H1 (cell line): Measurements from ENCODE around the gene ZNF575. TPM values are rescaled to one million over a fixed set of nuclear protein-coding genes. Genes with fewer than 3 reads are reported as not detected.

ENCODE experiments used
- CTCF ChIA-PET: fragments of 300-600 bp; sonication (Branson Sonifier 250); formaldehyde crosslinking; loops from one replicate; lab custom pipeline; 2021; ENCODE audit not compliant: partially characterized antibody; lab: Charles Lee
- POLR2A ChIA-PET: fragments of 300-600 bp; sonication (Branson Sonifier 250); formaldehyde crosslinking; loops from one replicate; lab custom pipeline; 2021; ENCODE audit warnings: inconsistent platforms; ENCODE audit not compliant: partially characterized antibody; lab: Charles Lee
- DNase-seq, 2 experiments: peaks; one replicate each; pipeline versions ENCODE4 v3.0.0 to v3.0.0-alpha.2; 2010 to 2022; ENCODE audit warnings: low spot score in 2 of 2, low read depth in 1 of 2, mixed read lengths in 1 of 2
- FAIRE-seq: peaks from 2 replicates; lab custom pipeline; 2011; peaks lifted over from hg19 to GRCh38; lab: Jason Lieb, UNC
- H2AFZ ChIP-seq: 2 replicates; pipeline ENCODE4 v1.8.1; 2012; ENCODE audit warnings: low read length, inconsistent platforms
- H2AK5ac ChIP-seq: 2 replicates; pipeline ENCODE4 v1.6.1; 2013; ENCODE audit warnings: low read depth, low read length
- H2BK120ac ChIP-seq: replicated peaks from 2 replicates; pipeline ENCODE3; 2013; ENCODE audit warnings: low read depth, low read length, inconsistent platforms
- H2BK12ac ChIP-seq: 2 replicates; pipeline ENCODE4 v1.6.1; 2013; ENCODE audit warnings: low read depth, low read length
- H2BK15ac ChIP-seq: 2 replicates; pipeline ENCODE4 v1.6.1; 2013; ENCODE audit warnings: low read length
- H2BK20ac ChIP-seq: 2 replicates; pipeline ENCODE4 v1.6.1; 2013; ENCODE audit warnings: low read length
- H2BK5ac ChIP-seq: 2 replicates; pipeline ENCODE4 v1.6.1; 2013; ENCODE audit warnings: low read depth, low read length
- H3K14ac ChIP-seq: 2 replicates; pipeline ENCODE4 v1.6.1; 2013; ENCODE audit warnings: inconsistent platforms; ENCODE audit not compliant: insufficient read length
- H3K18ac ChIP-seq: 2 replicates; pipeline ENCODE4 v1.6.1; 2013; ENCODE audit warnings: low read length; ENCODE audit errors: extremely low read depth
- H3K23ac ChIP-seq: 2 replicates; pipeline ENCODE4 v1.6.1; 2013; ENCODE audit warnings: inconsistent platforms; ENCODE audit not compliant: insufficient read length
- H3K23me2 ChIP-seq: 2 replicates; pipeline ENCODE4 v1.6.1; 2013; ENCODE audit warnings: low read depth, low read length
- H3K27ac ChIP-seq: 2 replicates; pipeline ENCODE4 v1.6.1; 2011; ENCODE audit warnings: low read depth, low read length, inconsistent platforms
- H3K27me3 ChIP-seq, 4 experiments: replicated peaks in 1 of 4; 1 replicate in 1 of 4; 2 replicates in 3 of 4; pipeline versions ENCODE4 v1.6.1 to v1.8.1; 2011 to 2013; ENCODE audit warnings: low read length in 3 of 4, mild to moderate bottlenecking in 3 of 4, inconsistent platforms in 2 of 4, mixed read lengths in 2 of 4, moderate library complexity in 1 of 4; ENCODE audit not compliant: control insufficient read depth in 3 of 4, insufficient read depth in 3 of 4; ENCODE audit errors: extremely low read depth in 1 of 4
- H3K36me3 ChIP-seq, 4 experiments: 2 replicates each; pipeline versions ENCODE4 v1.6.1 to v1.8.1; 2011 to 2013; ENCODE audit warnings: mild to moderate bottlenecking in 4 of 4, low read length in 3 of 4, moderate library complexity in 2 of 4, control low read depth in 1 of 4, inconsistent platforms in 1 of 4; ENCODE audit not compliant: insufficient read depth in 4 of 4, control insufficient read depth in 2 of 4
- H3K4ac ChIP-seq: replicated peaks from 2 replicates; pipeline ENCODE3; 2013; ENCODE audit warnings: low read length, low read depth, mixed read lengths, inconsistent platforms; ENCODE audit not compliant: insufficient read length
- H3K4me1 ChIP-seq, 4 experiments: replicated peaks in 1 of 4; 1 replicate in 1 of 4; 2 replicates in 3 of 4; pipeline versions ENCODE4 v1.6.1 to v1.8.1; 2011 to 2013; ENCODE audit warnings: low read length in 3 of 4, inconsistent platforms in 2 of 4, mixed read lengths in 1 of 4; ENCODE audit not compliant: insufficient read depth in 4 of 4, control insufficient read depth in 3 of 4
- H3K4me2 ChIP-seq, 2 experiments: 2 replicates each; pipeline versions ENCODE4 v1.6.1 to v1.8.1; 2011 to 2013; ENCODE audit warnings: low read depth in 2 of 2, low read length in 2 of 2, control low read depth in 1 of 2, inconsistent platforms in 1 of 2, mild to moderate bottlenecking in 1 of 2; ENCODE audit not compliant: insufficient read depth in 1 of 2
- H3K4me3 ChIP-seq, 4 experiments: fragments of 200-600, 300-600 bp in 1 of 4; sonication (generic), shearing (Covaris generic), sonication (Bioruptor Twin) in 1 of 4; 2 replicates each; pipeline versions ENCODE4 v1.5.1 to v1.8.1; 2011 to 2016; ENCODE audit warnings: low read length in 4 of 4, low read depth in 3 of 4, control low read depth in 2 of 4, inconsistent platforms in 2 of 4, mild to moderate bottlenecking in 2 of 4, mixed read lengths in 1 of 4, moderate library complexity in 1 of 4; ENCODE audit not compliant: insufficient read depth in 2 of 4; ENCODE audit errors: extremely low read depth in 1 of 4
- H3K56ac ChIP-seq: replicated peaks from 2 replicates; pipeline ENCODE3; 2013; ENCODE audit warnings: low read depth, mild to moderate bottlenecking, mixed read lengths, low read length, inconsistent platforms; ENCODE audit not compliant: insufficient read length
- H3K79me1 ChIP-seq: 2 replicates; pipeline ENCODE4 v1.6.1; 2013; ENCODE audit warnings: low read depth, low read length, control low read depth
- H3K79me2 ChIP-seq, 2 experiments: 2 replicates each; pipeline versions ENCODE4 v1.6.1 to v1.8.1; 2012 to 2013; ENCODE audit warnings: low read length in 2 of 2, mild to moderate bottlenecking in 2 of 2, inconsistent platforms in 1 of 2; ENCODE audit not compliant: insufficient read depth in 2 of 2, control insufficient read depth in 1 of 2
- H3K9ac ChIP-seq, 4 experiments: replicated peaks in 1 of 4; 1 replicate in 1 of 4; 2 replicates in 3 of 4; pipeline versions ENCODE4 v1.6.1 to v1.8.1; 2011 to 2013; ENCODE audit warnings: low read depth in 3 of 4, low read length in 3 of 4, control low read depth in 2 of 4, mild to moderate bottlenecking in 2 of 4, moderate library complexity in 2 of 4, inconsistent platforms in 1 of 4; ENCODE audit errors: extremely low read depth in 1 of 4
- H3K9me3 ChIP-seq, 2 experiments: 2 replicates each; pipeline versions ENCODE4 v1.6.1 to v1.8.1; 2012 to 2013; ENCODE audit warnings: mild to moderate bottlenecking in 2 of 2, moderate library complexity in 2 of 2, control low read depth in 1 of 2, inconsistent platforms in 1 of 2, low read depth in 1 of 2, low read length in 1 of 2, mixed read lengths in 1 of 2; ENCODE audit not compliant: insufficient read depth in 2 of 2
- H4K20me1 ChIP-seq, 2 experiments: replicated peaks in 1 of 2; 2 replicates each; pipeline versions ENCODE3 to v1.8.1; 2011 to 2013; ENCODE audit warnings: inconsistent platforms in 2 of 2, low read length in 2 of 2, mild to moderate bottlenecking in 1 of 2; ENCODE audit not compliant: insufficient read depth in 2 of 2, control insufficient read depth in 1 of 2
- H4K5ac ChIP-seq: 2 replicates; pipeline ENCODE4 v1.6.1; 2013; ENCODE audit warnings: low read length, low read depth, mixed read lengths, inconsistent platforms; ENCODE audit not compliant: insufficient read length
- H4K8ac ChIP-seq: 2 replicates; pipeline ENCODE4 v1.8.0; 2013; ENCODE audit warnings: mild to moderate bottlenecking, moderate library complexity, low read length, inconsistent platforms; ENCODE audit not compliant: insufficient read depth; ENCODE audit errors: extremely low read depth
- H4K91ac ChIP-seq: replicated peaks from 2 replicates; pipeline ENCODE3; 2013; ENCODE audit warnings: low read length, mixed read lengths, inconsistent platforms; ENCODE audit not compliant: insufficient read length
- ASH2L ChIP-seq: fragments of 200-600, 300-600 bp; sonication (generic); IDR thresholded peaks from one replicate; pipeline ENCODE4 v1.7.1; 2017; ENCODE audit warnings: low read length
- BRCA1 ChIP-seq: IDR thresholded peaks from 2 replicates; pipeline ENCODE4 v1.6.1; 2012; ENCODE audit warnings: low read depth, low read length, improper control_type of control experiment
- CBX8 ChIP-seq: fragments of 300-800, 300-1000 bp; sonication (generic); IDR thresholded peaks from 2 replicates; pipeline ENCODE4 v1.7.1; 2016; ENCODE audit warnings: low read depth, low read length, borderline replicate concordance
- CREB1 ChIP-seq: IDR thresholded peaks from 2 replicates; pipeline ENCODE4 v1.6.1; 2012; ENCODE audit warnings: inconsistent platforms
- HDAC6 ChIP-seq: IDR thresholded peaks from one replicate; pipeline ENCODE4 v1.7.1; 2012; ENCODE audit warnings: low read depth, mild to moderate bottlenecking, inconsistent platforms, low read length, moderate library complexity
- JUN ChIP-seq: IDR thresholded peaks from 2 replicates; pipeline ENCODE4 v1.6.1; 2011; ENCODE audit warnings: low read depth, mild to moderate bottlenecking, improper control_type of control experiment, low read length
- JUND ChIP-seq: IDR thresholded peaks from 2 replicates; pipeline ENCODE4 v1.6.1; 2011; ENCODE audit warnings: mild to moderate bottlenecking, improper control_type of control experiment, low read length
- MAFK ChIP-seq: IDR thresholded peaks from 2 replicates; pipeline ENCODE4 v1.6.1; 2012; ENCODE audit warnings: low read depth, mild to moderate bottlenecking, improper control_type of control experiment, low read length
- RXRA ChIP-seq: IDR thresholded peaks from 2 replicates; pipeline ENCODE4 v1.6.1; 2011; ENCODE audit warnings: low read depth, mild to moderate bottlenecking, low read length, moderate library complexity; ENCODE audit not compliant: insufficient read depth
- SAP30 ChIP-seq: fragments of 300-600 bp; sonication (generic); IDR thresholded peaks from 2 replicates; pipeline ENCODE4 v1.7.1; 2012; ENCODE audit warnings: low read length, moderate library complexity, mild to moderate bottlenecking, inconsistent platforms; ENCODE audit not compliant: insufficient read depth, insufficient replicate concordance
- SIN3A ChIP-seq, 2 experiments: IDR thresholded peaks in 1 of 2; conservative IDR thresholded peaks in 1 of 2; 2 replicates each; pipeline ENCODE4 v1.6.1; 2011 to 2012; ENCODE audit warnings: low read length in 2 of 2, improper control_type of control experiment in 1 of 2, low read depth in 1 of 2, mild to moderate bottlenecking in 1 of 2
- TCF12 ChIP-seq: IDR thresholded peaks from 2 replicates; pipeline ENCODE4 v1.6.1; 2011; ENCODE audit warnings: low read depth, mild to moderate bottlenecking, low read length
- ZNF274 ChIP-seq: IDR thresholded peaks from 2 replicates; pipeline ENCODE4 v1.7.0; 2012; ENCODE audit warnings: low read length, borderline replicate concordance; ENCODE audit errors: extremely low read depth
- WGBS, 2 experiments: shearing (Covaris generic) in 1 of 2; methylation state at CpG; one replicate each; pipeline versions ENCODE4 v1.1.6 to v1.1.7; 2013 to 2015; ENCODE audit warnings: low lambda C conversion rate in 2 of 2, mixed read lengths in 2 of 2, inconsistent platforms in 1 of 2, low coverage in 1 of 2, missing lambda C conversion rate in 1 of 2; ENCODE audit not compliant: insufficient replicate concordance in 2 of 2, insufficient coverage in 1 of 2, insufficient read length in 1 of 2; ENCODE audit errors: extremely low coverage in 1 of 2, missing lambda C conversion rate in 1 of 2; 5-methylcytosine and 5-hydroxymethylcytosine counted together
- polyA plus RNA-seq, 7 experiments: library from polyadenylated mRNA; depleted of rRNA in 3 of 7; stranded (reverse) in 5 of 7; unstranded in 2 of 7; fragments of >200 nt in 5 of 7; fragments of 200-250 nt in 2 of 7; gene quantifications; 1 replicate in 5 of 7; 2 replicates in 1 of 7; 4 replicates in 1 of 7; pipeline versions ENCODE4 v1.2.1 to v1.2.3, GENCODE V29; 2011 to 2013; ENCODE audit warnings: missing spikeins in 2 of 7, mixed read lengths in 2 of 7
- total RNA-seq: library from RNA; stranded (reverse); fragmentation: NEBNext Ultra II Directional; extraction: Animal tissue kit (Norgen Biotek cat#: 25700); gene quantifications from 2 replicates; pipeline ENCODE4 v1.2.1, GENCODE V29; 2021

The ZNF575 gene
- total and polyA plus RNA-seq, 2 of the 8 experiments (the other 6 are each of a cell fraction or from before 2014, with no cell fraction given), result 0.05 TPM; not detected in 1

GRCh38 chr19:43582495-43582894, 49.5 kb downstream of the ZNF575 start:
- no peak overlapping the region for H2BK15ac ChIP-seq
- H3K14ac ChIP-seq, result no peak overlapping the region
- no peak overlapping the region for H3K9ac ChIP-seq
- FAIRE-seq (no peak), DNase-seq (no peak)
- H3K4me3 ChIP-seq, result no peak overlapping the region
- H3K4me2 ChIP-seq, result no peak overlapping the region
- H3K27ac ChIP-seq, result no peak overlapping the region
- H3K4me1 ChIP-seq, result peaks cover 0 to 7% (median 3%) of the 10 kb centered on the region in 4 experiments; a peak in 5 of 7 replicates
- H3K9me3 ChIP-seq, result no peaks in the 10 kb centered on the region
- H3K23me2 ChIP-seq, result peaks cover 16% of the 10 kb centered on the region
- no peaks in the 10 kb centered on the region for H3K79me2 ChIP-seq
- H3K36me3 ChIP-seq, result peaks cover 0 to 4% (median 0%) of the 10 kb centered on the region in 4 experiments; a peak in 2 of 8 replicates
- H2AFZ ChIP-seq, result no peak overlapping the region
- peaks cover 0 to 4% of the 10 kb centered on the region in 2 experiments for H4K20me1 ChIP-seq
- TF ChIP-seq CREB1, result no peak
- TF ChIP-seq CBX8, result no peak
- no peak for TF ChIP-seq TCF12
- TF ChIP-seq BRCA1, result no peak
- TF ChIP-seq JUND, result no peak
- TF ChIP-seq ZNF274, result no peak
- no peak for TF ChIP-seq ASH2L
- TF ChIP-seq JUN, result no peak
- no peak for TF ChIP-seq HDAC6
- no peak for TF ChIP-seq SAP30
- no peak for TF ChIP-seq MAFK
- no peak for TF ChIP-seq RXRA
- TF ChIP-seq SIN3A (conservative IDR thresholded peaks at IDR 0.05 in 1 of 2, IDR thresholded peaks at IDR 0.05 in 1 of 2; ENCODE audit: low read depth in 1 of 2, low read length in 2 of 2), result no peak
- H4K91ac ChIP-seq, result no peak overlapping the region
- ChIA-PET CTCF (interaction anchor here (0.7 to 6.9 kb wide), 6 partner anchors 8 to 80 kb away, joined by 3 to 45 read pairs (median 4); partner anchors contain the start of gene IRGQ), POLR2A (interaction anchor here (0.6 to 3.6 kb wide), 4 partner anchors 7 to 15 kb away, joined by 3 to 22 read pairs (median 9); no protein-coding TSS in a partner anchor)
- no peak overlapping the region for H2BK12ac ChIP-seq
- H4K8ac ChIP-seq, result no peak overlapping the region
- no peak overlapping the region for H2BK120ac ChIP-seq
- no peak overlapping the region for H2BK20ac ChIP-seq
- no peak overlapping the region for H3K56ac ChIP-seq
- H4K5ac ChIP-seq, result no peak overlapping the region
- no peak overlapping the region for H3K4ac ChIP-seq
- no peak overlapping the region for H2AK5ac ChIP-seq
- no peaks in the 10 kb centered on the region for H3K27me3 ChIP-seq
- no peak overlapping the region for H3K23ac ChIP-seq
- no peak overlapping the region for H2BK5ac ChIP-seq
- no peak overlapping the region for H3K18ac ChIP-seq
- WGBS, 2 experiments, result 72% methylated on average over 2 of the region's 2 CpGs; no CpG with 5 or more reads in 1 of the 2 experiments
- H3K79me1 ChIP-seq, result peaks cover 5% of the 10 kb centered on the region; the same call in 1 of the 2 replicates
